ENCODE results near the gene ATP1A1. TPM values are rescaled to one million over a fixed set of nuclear protein-coding genes. Genes with fewer than 3 reads are reported as not detected.

The ATP1A1 gene
- total and polyA plus RNA-seq, 9 of the 15 experiments (the other 6 are each of a cell fraction or from before 2014, with no cell fraction given) = 99.3 to 513 (median 234) TPM

- no peak for TF ChIP-seq GMEB1 (CRISPR knock-in tag; IDR thresholded peaks at IDR 0.05)
- TF ChIP-seq EP300 (IDR thresholded peaks at IDR 0.05; ENCODE audit: low read length) = 0 out of 2 replicates have a peak, but pooled peaks have one; percentile 28
- TF ChIP-seq SMARCA5 (IDR thresholded peaks at IDR 0.05) = 0 out of 2 replicates have a peak, but pooled peaks have one; percentile 31
- TF ChIP-seq PPARD (CRISPR knock-in tag; IDR thresholded peaks at IDR 0.05) = no peak
- no peak for TF ChIP-seq ZNF586 (CRISPR knock-in tag; conservative IDR thresholded peaks at IDR 0.05)
- TF ChIP-seq ZBTB34 (CRISPR knock-in tag; IDR thresholded peaks at IDR 0.05) = no peak
- no peak for TF ChIP-seq ZC3H11A (IDR thresholded peaks at IDR 0.05; ENCODE audit: low read depth, low read length)
- TF ChIP-seq ZNF23 (CRISPR knock-in tag; IDR thresholded peaks at IDR 0.05) = no peak
- no peak for TF ChIP-seq MYBL2 (IDR thresholded peaks at IDR 0.05; ENCODE audit: low read depth)
- no peak for TF ChIP-seq MYBL2 (CRISPR knock-in tag; IDR thresholded peaks at IDR 0.05; ENCODE audit: borderline replicate concordance)
- TF ChIP-seq RNF2 (IDR thresholded peaks at IDR 0.05) = peak; percentile 57
- 0 out of 2 replicates have a peak, but pooled peaks have one; percentile 27 for TF ChIP-seq HDGF (IDR thresholded peaks at IDR 0.05)
- no peak for TF ChIP-seq PRMT5 (CRISPR knock-in tag; IDR thresholded peaks at IDR 0.05)
- no peak for TF ChIP-seq THRAP3 (IDR thresholded peaks at IDR 0.05; ENCODE audit: borderline replicate concordance)
- TF ChIP-seq TCF7 (IDR thresholded peaks at IDR 0.05; ENCODE audit: borderline replicate concordance) = no peak
- no peak for TF ChIP-seq ARID4B (CRISPR knock-in tag; IDR thresholded peaks at IDR 0.05)
- TF ChIP-seq TRIM28 (IDR thresholded peaks at IDR 0.05) = no peak
- TF ChIP-seq CAMTA2 (CRISPR knock-in tag; conservative IDR thresholded peaks at IDR 0.05) = no peak
- TF ChIP-seq CREBBP (IDR thresholded peaks at IDR 0.05; ENCODE audit: low read depth, low read length) = no peak
- 0 out of 4 replicates have a peak, but pooled peaks of 1 of the 2 experiments have one; percentile 35 for TF ChIP-seq TRIM24 (IDR thresholded peaks at IDR 0.05)
- TF ChIP-seq TSC22D4 (tag; IDR thresholded peaks at IDR 0.05) = no peak
- TF ChIP-seq MAX (CRISPR knock-in tag; IDR thresholded peaks at IDR 0.05) = peak; percentile 52; the same call in 1 of the 2 replicates
- no peak for TF ChIP-seq JUN (IDR thresholded peaks at IDR 0.05; ENCODE audit: borderline replicate concordance, low read depth, low read length)
- no peak for TF ChIP-seq JUN (CRISPR knock-in tag; IDR thresholded peaks at IDR 0.05; ENCODE audit: borderline replicate concordance)
Measured at GRCh38 chr1:116418091-116418830, 45.2 kb downstream of the ATP1A1 start (continued).
